ENCODE measurements around the gene SMURF1.

Gene SMURF1

DNA sequence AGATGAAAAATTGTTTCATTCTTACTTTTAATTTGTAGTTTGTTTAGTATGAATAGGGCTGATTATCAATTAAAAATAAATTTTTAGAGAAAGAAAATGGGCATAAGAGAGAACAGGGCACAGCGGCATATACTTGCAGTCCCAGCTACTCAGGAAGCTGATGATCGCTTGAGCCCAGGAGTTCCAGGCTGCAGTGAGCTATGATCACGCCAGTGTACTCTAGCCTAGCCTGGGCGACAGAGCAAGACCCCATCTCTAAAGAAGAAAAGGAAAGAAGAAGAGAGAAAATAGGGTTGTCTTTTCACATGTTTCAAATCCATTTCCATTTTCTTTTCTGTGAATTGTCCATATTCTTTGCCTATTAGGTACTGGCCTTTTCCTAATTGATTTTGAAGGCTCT, 8.0 kb downstream of the SMURF1 start:
- Mint-ChIP-seq H3K4me1 (ENCODE audit: low read depth in 2 of 2) (peaks cover 38 to 64% of the 10 kb centered on the region in 2 donors), H3K27ac (peak overlapping the region in 1 of 2 donors; percentile 41), H3K9me3 (no peaks in the 10 kb centered on the region), H3K36me3 (ENCODE audit: insufficient read depth) (no peaks in the 10 kb centered on the region), H3K27me3 (no peaks in the 10 kb centered on the region), H3K4me3 (no peak overlapping the region)
- ATAC-seq (replicated peaks): no peak
- no peak for DNase-seq

DNA sequence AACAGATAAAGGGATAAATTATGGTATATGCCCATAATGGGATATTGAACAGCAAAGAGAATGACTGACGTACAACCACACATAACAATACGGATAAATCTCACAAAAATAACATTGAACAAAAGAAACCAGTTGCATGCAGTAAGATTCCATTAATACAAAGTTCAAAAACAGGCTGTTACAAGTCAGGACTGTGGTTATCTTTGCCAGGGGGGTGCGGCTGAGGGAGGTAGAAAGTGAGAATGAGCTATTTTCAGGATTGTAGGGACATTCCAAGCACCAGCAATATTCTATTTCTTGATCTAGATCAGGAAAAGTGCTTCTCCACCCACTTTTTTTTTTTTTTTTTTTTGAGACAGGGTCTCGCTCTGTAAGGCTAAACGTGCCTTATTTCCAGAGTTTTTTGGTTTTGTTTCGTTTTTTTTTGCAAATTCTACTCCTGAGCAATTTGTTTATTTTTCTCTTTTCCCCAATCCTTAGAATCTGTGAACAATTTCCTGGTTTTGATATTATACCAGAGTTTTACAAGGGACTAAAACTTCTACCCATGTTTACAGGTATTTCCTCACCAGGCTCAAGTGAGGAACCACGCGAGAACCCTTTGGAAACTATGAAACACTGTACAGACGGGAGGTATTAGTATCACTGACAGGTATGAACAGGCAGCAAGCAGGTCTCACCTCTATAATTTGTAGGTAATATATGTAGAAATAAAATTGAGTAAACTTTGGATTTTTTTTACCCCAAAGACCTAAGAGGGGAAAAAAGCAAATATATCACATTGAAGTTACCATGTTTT, 9.9 kb downstream of the SMURF1 start:
- Mint-ChIP-seq H3K4me1 (ENCODE audit: low read depth in 2 of 2) (peaks cover 30 to 65% of the 10 kb centered on the region in 2 donors), H3K4me3 (no peak overlapping the region), H3K36me3 (ENCODE audit: insufficient read depth) (no peaks in the 10 kb centered on the region), H3K27me3 (no peaks in the 10 kb centered on the region), H3K9me3 (no peaks in the 10 kb centered on the region), H3K27ac (no peak overlapping the region)
- DNase-seq (no peak), ATAC-seq (replicated peaks) (no peak)

GRCh38 chr7:99132595-99133321, 11.2 kb downstream of the SMURF1 start:
- Mint-ChIP-seq H3K27ac (peak overlapping the region in 1 of 2 donors; percentile 56), H3K27me3 (no peaks in the 10 kb centered on the region), H3K36me3 (ENCODE audit: insufficient read depth) (no peaks in the 10 kb centered on the region), H3K4me1 (ENCODE audit: low read depth in 2 of 2) (peaks cover 24 to 60% of the 10 kb centered on the region in 2 donors), H3K9me3 (no peaks in the 10 kb centered on the region), H3K4me3 (no peak overlapping the region)
- ATAC-seq (replicated peaks) (no peak), DNase-seq (no peak)

GRCh38 chr7:99131290-99131689, 12.6 kb downstream of the SMURF1 start:
- Mint-ChIP-seq H3K27ac (no peak overlapping the region), H3K4me1 (ENCODE audit: low read depth in 2 of 2) (peaks cover 30 to 65% of the 10 kb centered on the region in 2 donors), H3K9me3 (no peaks in the 10 kb centered on the region), H3K36me3 (ENCODE audit: insufficient read depth) (no peaks in the 10 kb centered on the region), H3K27me3 (no peaks in the 10 kb centered on the region), H3K4me3 (no peak overlapping the region)
- ATAC-seq (replicated peaks) (no peak), DNase-seq (no peak)

- H3K4me1 Mint-ChIP-seq (ENCODE audit: low read depth in 2 of 2): peaks cover 39 to 67% of the 10 kb centered on the region in 2 donors
- ATAC-seq (replicated peaks) (no peak), DNase-seq (no peak)
- H3K27ac Mint-ChIP-seq: peak overlapping the region; percentile 53 to 54
- no peaks in the 10 kb centered on the region for H3K9me3 Mint-ChIP-seq
- no peaks in the 10 kb centered on the region for H3K36me3 Mint-ChIP-seq (ENCODE audit: insufficient read depth)
- H3K27me3 Mint-ChIP-seq: no peaks in the 10 kb centered on the region
- H3K4me3 Mint-ChIP-seq: no peak overlapping the region
These were observed 14.4 kb downstream of the SMURF1 start for GRCh38 chr7:99129536-99129935.

DNA sequence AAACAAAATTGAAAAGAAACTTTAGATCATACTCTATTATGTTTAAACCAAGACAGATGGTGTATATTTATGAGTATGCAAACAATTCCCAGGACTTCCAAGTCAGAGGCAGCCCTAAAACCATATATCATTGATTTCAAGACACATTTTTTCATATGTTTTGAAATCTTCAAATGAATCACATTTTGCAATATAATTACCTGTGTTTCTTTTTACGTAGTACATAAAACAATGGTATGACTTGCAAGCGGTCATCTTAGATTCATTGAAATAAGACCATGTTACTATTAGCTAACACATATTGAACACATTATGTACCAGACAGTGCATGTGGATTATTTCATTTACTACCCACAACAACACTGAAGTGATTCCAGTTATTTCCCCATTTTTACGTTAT, 14.9 kb downstream of the SMURF1 start:
- no peaks in the 10 kb centered on the region for H3K9me3 Mint-ChIP-seq
- peak overlapping the region; percentile 53 to 54 for H3K27ac Mint-ChIP-seq
- H3K27me3 Mint-ChIP-seq: no peaks in the 10 kb centered on the region
- no peaks in the 10 kb centered on the region for H3K36me3 Mint-ChIP-seq (ENCODE audit: insufficient read depth)
- peaks cover 40 to 66% of the 10 kb centered on the region in 2 donors for H3K4me1 Mint-ChIP-seq (ENCODE audit: low read depth in 2 of 2)
- no peak for ATAC-seq (replicated peaks)
- no peak for DNase-seq
- no peak overlapping the region for H3K4me3 Mint-ChIP-seq

DNA sequence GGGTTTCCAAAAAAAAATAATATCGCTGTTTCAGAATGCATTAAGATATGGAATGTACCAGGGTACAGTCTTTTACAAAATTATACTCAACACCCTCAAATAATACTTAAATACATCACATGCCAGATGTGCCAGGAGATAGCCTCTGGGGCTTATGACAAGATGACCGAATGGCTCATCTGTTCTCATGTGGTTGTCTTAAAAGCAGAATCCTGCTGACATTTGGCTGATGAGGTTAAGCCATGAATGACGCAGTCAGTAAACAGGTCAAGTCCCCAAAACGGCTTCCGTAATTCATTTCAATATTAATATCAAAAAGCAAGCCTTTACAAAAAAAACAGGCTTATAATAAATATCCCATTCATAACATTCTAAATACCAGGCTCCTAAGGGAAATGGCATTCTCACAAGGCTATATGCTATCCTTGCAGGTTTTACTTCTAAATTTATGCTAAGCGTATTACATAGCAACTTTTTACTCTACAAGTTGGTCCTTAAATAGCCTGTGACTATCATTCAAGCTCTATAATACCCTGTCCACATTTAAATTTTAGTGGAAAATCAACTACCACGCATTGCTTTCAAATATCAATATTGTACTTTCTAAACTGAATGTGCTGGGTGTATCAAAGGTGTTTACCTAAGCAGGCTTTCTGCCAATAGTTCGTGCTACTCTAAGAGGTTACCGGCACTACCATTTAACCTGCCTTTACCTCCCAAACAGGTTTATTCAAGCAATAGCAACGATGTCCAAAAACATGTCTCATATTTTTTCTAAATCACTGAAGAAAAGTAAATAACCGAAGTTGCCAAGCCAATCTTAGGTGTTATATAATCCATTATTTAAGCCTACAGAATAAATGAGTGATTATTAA, 15.6 kb downstream of the SMURF1 start:
- ATAC-seq (replicated peaks) (no peak), DNase-seq (no peak)
- H3K9me3 Mint-ChIP-seq: no peaks in the 10 kb centered on the region
- H3K36me3 Mint-ChIP-seq (ENCODE audit: insufficient read depth): no peaks in the 10 kb centered on the region
- no peaks in the 10 kb centered on the region for H3K27me3 Mint-ChIP-seq
- no peak overlapping the region for H3K4me3 Mint-ChIP-seq
- peaks cover 37 to 59% of the 10 kb centered on the region in 2 donors for H3K4me1 Mint-ChIP-seq (ENCODE audit: low read depth in 2 of 2)
- peak overlapping the region in 1 of 2 donors; percentile 54 for H3K27ac Mint-ChIP-seq

DNA sequence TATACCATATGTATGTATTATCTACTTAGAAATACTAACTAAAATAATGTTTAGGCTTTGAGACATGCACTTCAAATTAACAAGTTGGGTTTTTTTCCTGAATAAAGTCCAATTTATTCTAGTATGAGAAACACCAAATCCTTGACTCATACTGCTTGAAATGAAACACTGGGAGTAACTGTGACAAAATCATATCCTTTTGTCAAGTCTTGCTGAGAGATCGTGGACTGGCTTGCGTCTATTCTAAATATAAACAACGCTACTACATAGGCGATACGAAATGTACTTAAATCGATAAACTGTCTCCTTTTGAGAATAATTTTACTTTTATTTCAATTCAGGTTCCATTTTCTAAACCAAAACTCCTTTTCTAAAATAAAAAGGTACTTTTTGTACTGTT, 16.3 kb downstream of the SMURF1 start:
- DNase-seq: no peak
- Mint-ChIP-seq H3K36me3 (ENCODE audit: insufficient read depth) (no peaks in the 10 kb centered on the region), H3K4me3 (no peak overlapping the region), H3K27ac (no peak overlapping the region), H3K9me3 (no peaks in the 10 kb centered on the region), H3K27me3 (no peaks in the 10 kb centered on the region), H3K4me1 (ENCODE audit: low read depth in 2 of 2) (peaks cover 34 to 52% of the 10 kb centered on the region in 2 donors)
- no peak for ATAC-seq (replicated peaks)

DNA sequence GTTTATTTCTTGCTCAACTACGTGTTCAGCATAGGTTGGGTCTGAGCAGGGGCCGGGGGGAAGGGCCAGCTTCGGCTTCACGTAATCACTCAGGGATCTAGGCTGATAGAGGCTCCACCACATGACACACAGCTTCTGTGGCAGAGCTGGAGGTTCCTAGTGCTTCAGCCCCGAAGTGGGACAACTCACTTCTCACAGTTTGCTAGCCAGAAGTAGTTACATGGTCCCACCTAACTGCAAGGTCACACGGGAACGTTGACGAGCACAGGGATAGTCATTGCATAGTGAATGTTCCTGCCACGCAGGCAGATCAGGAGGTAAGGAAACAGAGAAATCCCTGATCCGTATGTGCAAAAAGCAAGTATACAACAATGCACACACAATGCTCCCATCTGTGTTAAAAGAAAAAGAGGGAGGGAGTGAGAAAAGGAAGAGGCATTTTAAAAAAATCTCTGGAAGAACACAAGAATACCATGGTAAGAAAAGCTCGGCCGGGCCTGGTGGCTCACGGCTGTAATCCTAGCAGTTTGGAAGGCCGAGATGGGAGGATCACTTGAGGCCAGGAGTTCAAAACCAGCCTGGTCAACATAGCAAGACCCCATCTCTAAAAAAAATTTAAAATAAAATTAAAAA, 16.9 kb downstream of the SMURF1 start:
- Mint-ChIP-seq H3K4me1 (ENCODE audit: low read depth in 2 of 2) (peaks cover 30 to 46% of the 10 kb centered on the region in 2 donors), H3K27ac (no peak overlapping the region), H3K36me3 (ENCODE audit: insufficient read depth) (no peaks in the 10 kb centered on the region), H3K9me3 (no peaks in the 10 kb centered on the region), H3K4me3 (no peak overlapping the region), H3K27me3 (no peaks in the 10 kb centered on the region)
- DNase-seq (no peak), ATAC-seq (replicated peaks) (no peak)

DNA sequence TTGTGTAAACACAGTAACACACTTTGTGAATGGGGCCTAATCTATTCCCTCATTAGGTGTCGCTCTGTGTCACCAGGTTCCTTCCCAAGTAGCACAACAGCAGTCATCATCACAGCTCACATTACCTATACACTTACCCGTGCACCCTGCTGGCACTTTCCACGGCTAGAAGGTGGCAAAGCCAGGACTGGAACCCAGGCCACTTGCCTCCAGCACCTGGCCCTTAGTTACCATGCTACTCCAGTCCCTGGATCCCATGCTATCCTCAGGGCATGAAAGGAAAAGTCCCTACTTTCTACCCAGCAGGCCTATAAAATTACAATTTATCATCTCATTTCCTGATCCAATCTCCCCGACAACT, 18.4 kb downstream of the SMURF1 start:
- Mint-ChIP-seq H3K27me3 (no peaks in the 10 kb centered on the region), H3K27ac (peak overlapping the region in 1 of 2 donors; percentile 4), H3K4me3 (no peak overlapping the region), H3K4me1 (ENCODE audit: low read depth in 2 of 2) (peaks cover 22 to 38% of the 10 kb centered on the region in 2 donors), H3K36me3 (ENCODE audit: insufficient read depth) (peaks cover 2% of the 10 kb centered on the region), H3K9me3 (no peaks in the 10 kb centered on the region)
- ATAC-seq (replicated peaks) (no peak), DNase-seq (no peak)

DNA sequence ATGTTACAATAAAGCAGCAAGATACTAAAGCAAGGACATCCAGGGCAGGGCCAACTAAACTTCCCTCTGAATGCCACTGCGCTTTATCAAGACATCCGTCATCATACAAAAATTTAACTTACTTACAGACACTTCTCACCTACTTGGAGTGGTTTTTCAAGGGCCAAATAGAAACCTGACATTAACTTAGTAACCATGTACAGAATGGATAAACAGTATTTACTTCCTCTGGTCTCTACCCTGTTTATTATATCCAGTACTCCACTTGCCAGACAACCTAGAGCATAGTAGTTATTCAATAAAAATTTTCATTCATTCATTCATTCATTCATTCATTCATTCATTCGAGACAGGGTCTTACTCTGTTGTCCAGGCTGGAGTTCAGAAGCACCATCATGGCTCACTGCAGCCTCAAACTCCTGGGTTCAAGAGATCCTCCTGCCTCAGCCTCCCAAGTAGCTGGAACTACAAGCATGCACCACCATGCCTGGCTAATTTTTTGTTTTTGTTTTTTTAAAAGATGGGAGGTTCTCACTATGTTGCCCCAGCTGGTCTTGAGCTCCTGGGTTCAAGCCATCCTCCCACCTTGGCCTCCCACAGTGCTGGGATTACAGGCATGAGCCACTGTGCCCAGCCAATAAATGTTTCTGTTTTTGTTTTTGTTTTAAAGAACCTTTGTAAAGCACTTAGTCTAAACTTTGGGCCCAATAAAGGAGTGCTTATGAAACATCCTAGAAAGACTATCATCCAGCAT, 19.0 kb downstream of the SMURF1 start:
- H3K36me3 Mint-ChIP-seq (ENCODE audit: insufficient read depth): peaks cover 6% of the 10 kb centered on the region
- ATAC-seq (replicated peaks) (no peak), DNase-seq (no peak)
- H3K27ac Mint-ChIP-seq: peak overlapping the region in 1 of 2 donors; percentile 4
- no peaks in the 10 kb centered on the region for H3K27me3 Mint-ChIP-seq
- H3K4me3 Mint-ChIP-seq: no peak overlapping the region
- H3K9me3 Mint-ChIP-seq: no peaks in the 10 kb centered on the region
- peaks cover 26 to 41% of the 10 kb centered on the region in 2 donors for H3K4me1 Mint-ChIP-seq (ENCODE audit: low read depth in 2 of 2)

DNA sequence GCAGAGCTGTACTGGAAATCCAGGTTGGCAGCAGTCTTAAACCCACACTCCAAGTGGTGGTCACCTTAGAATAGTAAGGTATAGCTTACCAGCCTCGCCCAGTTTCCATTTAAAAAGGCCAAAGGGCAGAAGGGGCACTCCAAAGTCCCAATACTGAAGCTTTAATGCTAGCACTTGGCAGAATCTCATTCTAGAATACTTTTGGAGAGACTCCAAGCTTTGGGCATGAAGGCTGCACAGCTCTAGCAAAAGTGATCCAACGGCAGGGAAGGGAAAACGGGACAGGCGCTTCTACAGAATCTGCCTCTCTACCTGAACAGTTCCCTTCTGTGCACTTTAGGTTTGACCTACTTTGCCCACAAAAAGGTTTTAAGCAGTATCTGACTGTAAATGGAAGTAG, 19.7 kb downstream of the SMURF1 start:
- no peak overlapping the region for H3K4me3 Mint-ChIP-seq
- H3K9me3 Mint-ChIP-seq: no peaks in the 10 kb centered on the region
- ATAC-seq (replicated peaks) (no peak), DNase-seq (no peak)
- peaks cover 8% of the 10 kb centered on the region for H3K36me3 Mint-ChIP-seq (ENCODE audit: insufficient read depth)
- H3K27ac Mint-ChIP-seq: no peak overlapping the region
- H3K27me3 Mint-ChIP-seq: no peaks in the 10 kb centered on the region
- H3K4me1 Mint-ChIP-seq (ENCODE audit: low read depth in 2 of 2): peaks cover 29 to 40% of the 10 kb centered on the region in 2 donors
